Measurements from ENCODE around the gene YOD1.

YOD1 gene

GRCh38 chr1:207051191-207051943 is at the start of gene YOD1:
YOD1 (minus strand) TSS chr1:207051208; CDS start chr1:207051030, 178 bp downstream.
- DNase-seq: peak; percentile 27 to 60

GRCh38 chr1:207097871-207098324 is 46.9 kb upstream of the YOD1 start:
- no peak for DNase-seq

GRCh38 chr1:207093944-207094343 is 42.9 kb upstream of the YOD1 start:
- no peak for DNase-seq

- DNase-seq: no peak
Measured at GRCh38 chr1:207091200-207091908, 40.3 kb upstream of the YOD1 start.

- no peak for DNase-seq
Measured at GRCh38 chr1:207089627-207090355, 38.8 kb upstream of the YOD1 start.

- DNase-seq: no peak
Measured at GRCh38 chr1:207088701-207089626, 38.0 kb upstream of the YOD1 start, which contains the start of gene C4BPB. C4BPB (plus strand) TSS chr1:207088860; CDS start chr1:207089532, 672 bp downstream.

- DNase-seq: no peak
Measured at GRCh38 chr1:207088161-207088560, 37.2 kb upstream of the YOD1 start.

GRCh38 chr1:207085887-207086286 is 34.9 kb upstream of the YOD1 start:
- DNase-seq: no peak

GRCh38 chr1:207084701-207085180 is 33.7 kb upstream of the YOD1 start:
- peak; percentile 9 to 39 for DNase-seq

GRCh38 chr1:207084232-207084631 is 33.2 kb upstream of the YOD1 start:
- no peak for DNase-seq

- no peak for DNase-seq
Measured at GRCh38 chr1:207081806-207082205, 30.8 kb upstream of the YOD1 start.

- no peak for DNase-seq
Measured at GRCh38 chr1:207081088-207081487, 30.1 kb upstream of the YOD1 start.

GRCh38 chr1:207079706-207080241 is 28.8 kb upstream of the YOD1 start:
- DNase-seq: no peak

GRCh38 chr1:207078578-207079132 is 27.6 kb upstream of the YOD1 start:
- DNase-seq: no peak

- DNase-seq: peak; percentile 71 to 80
Measured at GRCh38 chr1:207077470-207078377, 26.7 kb upstream of the YOD1 start.

- no peak for DNase-seq
Measured at GRCh38 chr1:207077012-207077411, 26.0 kb upstream of the YOD1 start.

GRCh38 chr1:207076181-207076955 is 25.4 kb upstream of the YOD1 start:
- no peak for DNase-seq

- no peak for DNase-seq
Measured at GRCh38 chr1:207073906-207074820, 23.2 kb upstream of the YOD1 start.
